Posterior vena cava (tissue), 2 donors: ENCODE measurements around the gene LRSAM1. TPM values are rescaled to one million over a fixed set of nuclear protein-coding genes. Genes with fewer than 3 reads are reported as not detected.

ENCODE experiments used
- DNase-seq: peaks from one replicate; pipeline ENCODE4 v3.0.0-alpha.2; 2020; ENCODE audit warnings: low spot score
- intact Hi-C, 2 donors: fragments of 100-400 bp; cut with DNase I; formaldehyde crosslinking; loops; one replicate each; pipeline versions ENCODE4 v1.14.1 to v1.14.2; 2022 to 2023
- total RNA-seq, 2 donors: library from RNA; stranded (reverse); fragmentation: NEBNext Ultra II Directional; extraction: Animal tissue kit (Norgen Biotek cat#: 25700); gene quantifications; one replicate each; pipeline ENCODE4 v1.2.1, GENCODE V29; 2021
- donor health status: DM: yes; HTN: yes; CAD: no.
- donor health status: DM: yes; HTN: yes; CAD: no.

LRSAM1 gene
- total RNA-seq, 2 donors from 2014 or later = 15.6 to 16.9 TPM

GRCh38 chr9:127523312-127523851 is 72.1 kb downstream of the LRSAM1 start:
- DNase-seq = no peak
- intact Hi-C loops = loop anchor here in 1 of 2 donors (5.0 kb wide), 1 partner anchor 209 kb away; no protein-coding TSS in a partner anchor

GRCh38 chr9:127524373-127524772 is 73.1 kb downstream of the LRSAM1 start:
- DNase-seq = no peak
- intact Hi-C loops = loop anchor here in 1 of 2 donors (5.0 kb wide), 1 partner anchor 208 kb away; no protein-coding TSS in a partner anchor

GRCh38 chr9:127525401-127526188 is 74.3 kb downstream of the LRSAM1 start:
- intact Hi-C loops = no loop called here
- DNase-seq = no peak

- intact Hi-C loops = no loop called here
- no peak for DNase-seq
Measured at GRCh38 chr9:127526655-127527559, 75.6 kb downstream of the LRSAM1 start.

- intact Hi-C loops = loop anchor here in 1 of 2 donors (1.0 kb wide), 1 partner anchor 12 kb away; no protein-coding TSS in a partner anchor
- DNase-seq = no peak
Measured at GRCh38 chr9:127527560-127528268, 76.4 kb downstream of the LRSAM1 start.

GRCh38 chr9:127528422-127529251 is 77.3 kb downstream of the LRSAM1 start:
- intact Hi-C loops = loop anchor here in 1 of 2 donors (1.0 kb wide), 1 partner anchor 11 kb away; no protein-coding TSS in a partner anchor
- no peak for DNase-seq

- DNase-seq = no peak
- intact Hi-C loops = no loop called here
Measured at GRCh38 chr9:127529671-127530070, 78.4 kb downstream of the LRSAM1 start.

- intact Hi-C loops = no loop called here
- DNase-seq = no peak
Measured at GRCh38 chr9:127530206-127530941, 79.1 kb downstream of the LRSAM1 start.

GRCh38 chr9:127531676-127532075 is 80.4 kb downstream of the LRSAM1 start:
- no peak for DNase-seq
- intact Hi-C loops = no loop called here

GRCh38 chr9:127534250-127534906 is 83.1 kb downstream of the LRSAM1 start:
- intact Hi-C loops = no loop called here
- DNase-seq = no peak

- DNase-seq = no peak
- intact Hi-C loops = no loop called here
Measured at GRCh38 chr9:127534931-127535330, 83.6 kb downstream of the LRSAM1 start.

GRCh38 chr9:127535396-127535795 is 84.1 kb downstream of the LRSAM1 start:
- intact Hi-C loops = no loop called here

GRCh38 chr9:127535834-127536233 is 84.5 kb downstream of the LRSAM1 start:
- no peak for DNase-seq
- intact Hi-C loops = no loop called here

More at GRCh38 chr9:127535396-127535795, 84.1 kb downstream of the LRSAM1 start:
- DNase-seq = no peak

GRCh38 chr9:127536499-127536898 is 85.2 kb downstream of the LRSAM1 start:
- intact Hi-C loops = no loop called here
- DNase-seq = no peak

- DNase-seq = no peak
- intact Hi-C loops = no loop called here
Measured at GRCh38 chr9:127537014-127537413, 85.7 kb downstream of the LRSAM1 start.

GRCh38 chr9:127537792-127538191 is 86.5 kb downstream of the LRSAM1 start:
- no peak for DNase-seq
- intact Hi-C loops = no loop called here

GRCh38 chr9:127538849-127539258 is 87.5 kb downstream of the LRSAM1 start:
- DNase-seq = no peak
- intact Hi-C loops = loop anchor here in 1 of 2 donors (1.0 kb wide), 1 partner anchor 11 kb away; no protein-coding TSS in a partner anchor
